GM23248 (cell line): ENCODE data around the gene SERPINA10.

Experiments
- EZH2 ChIP-seq: fragments of 200-600 bp; sonication (generic); IDR thresholded peaks from 2 replicates; pipeline ENCODE4 v1.6.1; 2018; ENCODE audit warnings: antibody characterized with exemption, mild to moderate bottlenecking; ENCODE audit not compliant: insufficient read depth, poor library complexity, severe bottlenecking
- EZH2phosphoT487 ChIP-seq: fragments of 200-600 bp; sonication (generic); IDR thresholded peaks from 2 replicates; pipeline ENCODE4 v1.6.1; 2018; ENCODE audit warnings: antibody characterized with exemption, moderate library complexity, mild to moderate bottlenecking, low read depth; ENCODE audit not compliant: insufficient read depth

DNA sequence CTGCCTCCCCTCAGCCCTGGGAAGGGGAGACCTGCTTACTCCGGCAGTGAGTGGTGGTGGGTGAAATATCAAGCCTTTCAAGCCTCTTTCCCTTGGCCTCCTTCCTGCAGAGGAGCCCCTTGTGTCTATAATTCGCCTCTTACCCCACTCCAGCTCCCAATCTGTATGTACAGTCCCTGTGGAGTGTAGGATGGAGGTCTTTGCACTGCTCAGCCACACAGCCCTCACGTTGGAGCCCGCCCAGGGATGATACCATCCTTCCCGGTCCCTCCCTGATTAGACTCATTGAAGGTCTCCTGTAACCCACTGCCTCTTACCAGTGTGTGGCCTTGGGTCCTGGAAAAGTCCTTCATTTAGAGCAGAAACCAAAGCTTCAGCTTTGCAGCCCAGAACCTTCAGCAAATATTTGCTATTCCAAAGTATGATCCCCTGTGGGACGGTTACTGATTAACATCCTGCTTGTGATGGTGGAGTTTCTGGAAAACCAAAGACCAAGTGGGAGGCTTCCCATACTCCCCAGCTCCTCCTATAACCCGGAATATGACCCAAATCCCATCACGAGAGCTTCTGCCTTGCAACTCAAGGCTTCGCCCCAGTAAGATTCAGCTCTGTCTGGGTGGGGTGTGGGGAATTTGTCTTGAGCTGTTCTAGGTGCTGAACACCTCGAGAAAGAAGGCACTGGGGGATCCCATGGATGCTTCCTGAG, at the start of gene SERPINA10:
- TF ChIP-seq EZH2 = no peak
- TF ChIP-seq EZH2phosphoT487 = no peak
